Muscle layer of duodenum (tissue), 2 donors: ENCODE measurements around the gene KIF15.
"Not testable (repeated sequence)": the region's sequence is repeated elsewhere in the genome, so short reads cannot be mapped to it uniquely, and the experiment has no call there.

Source experiments
- H3K27ac ChIP-seq: one replicate; pipeline ENCODE4 v1.7.0; 2013; ENCODE audit warnings: mild to moderate bottlenecking, low read length
- H3K27me3 ChIP-seq: one replicate; pipeline ENCODE4 v1.7.0; 2013; ENCODE audit warnings: low read depth, mild to moderate bottlenecking, control low read depth, low read length
- H3K36me3 ChIP-seq, 2 donors: one replicate each; pipeline ENCODE4 v1.7.0; 2013; ENCODE audit warnings: low read length in 2 of 2, control low read depth in 1 of 2, mild to moderate bottlenecking in 1 of 2; ENCODE audit not compliant: insufficient read depth in 2 of 2, control insufficient read depth in 1 of 2
- H3K4me1 ChIP-seq, 2 donors: one replicate each; pipeline ENCODE4 v1.7.0; 2013; ENCODE audit warnings: low read length in 2 of 2, mild to moderate bottlenecking in 2 of 2, control low read depth in 1 of 2, moderate library complexity in 1 of 2; ENCODE audit not compliant: insufficient read depth in 2 of 2, control insufficient read depth in 1 of 2
- H3K4me3 ChIP-seq, 2 donors: one replicate each; pipeline ENCODE4 v1.7.0; 2013; ENCODE audit warnings: low read length in 2 of 2, low read depth in 1 of 2, mild to moderate bottlenecking in 1 of 2
- H3K9me3 ChIP-seq, 2 donors: one replicate each; pipeline ENCODE4 v1.7.0; 2013; ENCODE audit warnings: low read length in 2 of 2, control low read depth in 1 of 2, mild to moderate bottlenecking in 1 of 2; ENCODE audit not compliant: control insufficient read depth in 1 of 2
- donor health status: healthy.

KIF15 gene

DNA sequence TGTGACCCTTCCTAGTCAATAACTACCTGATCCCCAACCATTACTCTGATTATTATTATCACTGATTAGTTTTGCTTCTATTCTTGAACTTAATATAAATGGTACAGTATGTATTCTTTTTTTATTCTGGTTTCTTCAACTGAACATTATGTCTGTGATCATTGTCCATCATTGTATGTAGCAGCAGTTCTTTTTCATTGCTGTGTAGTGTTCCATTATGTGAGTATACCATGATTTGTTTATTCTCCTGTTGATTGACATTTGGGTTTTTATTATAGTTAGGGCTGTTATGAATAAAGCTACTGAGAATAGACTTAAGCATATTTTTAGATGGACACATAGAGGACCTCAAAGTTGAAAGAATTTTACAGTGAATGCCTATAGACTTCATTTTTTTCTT, 2.7 kb downstream of the KIF15 start:
- H3K9me3 ChIP-seq, result no peaks in the 10 kb centered on the region
- peaks cover 0 to 1% of the 10 kb centered on the region in 2 donors for H3K36me3 ChIP-seq
- no peak overlapping the region for H3K4me3 ChIP-seq
- H3K27ac ChIP-seq, result no peak overlapping the region
- no peaks in the 10 kb centered on the region for H3K27me3 ChIP-seq
- H3K4me1 ChIP-seq, result peaks cover 0 to 16% of the 10 kb centered on the region in 2 donors

DNA sequence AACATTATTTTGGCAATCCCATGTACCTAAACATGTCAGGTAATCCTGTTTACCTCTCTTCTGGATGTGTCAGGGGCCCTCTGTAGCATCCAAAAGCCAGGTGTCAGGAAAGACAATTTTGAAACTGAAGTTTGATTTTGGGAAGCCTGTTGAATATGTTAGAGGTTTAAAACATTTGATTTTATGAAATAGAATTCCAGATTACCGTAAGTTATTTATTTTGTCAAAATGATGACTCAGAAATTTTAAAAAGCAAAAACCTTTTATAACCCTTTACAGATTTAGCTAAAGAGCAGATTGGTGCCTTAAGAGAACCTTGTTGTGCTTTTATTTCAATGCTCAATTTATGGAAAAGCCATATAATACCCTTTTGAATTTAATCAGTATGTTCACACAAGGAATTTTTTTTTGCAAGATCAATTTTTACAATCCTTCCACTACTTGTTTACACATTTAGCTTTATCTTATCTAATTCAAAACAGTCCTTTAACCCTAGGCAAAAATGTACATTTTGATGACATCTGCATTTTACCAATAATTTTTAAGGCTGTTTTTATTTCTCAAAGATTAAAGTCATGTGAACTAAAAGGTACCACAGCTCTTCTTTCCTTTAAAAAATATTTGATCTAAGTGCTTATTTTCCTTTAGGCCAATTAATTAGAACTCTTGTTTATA, 10.0 kb downstream of the KIF15 start:
- Histone ChIP-seq H3K27ac (no peak overlapping the region), H3K4me3 (no peak overlapping the region), H3K4me1 (no peaks in the 10 kb centered on the region), H3K27me3 (no peaks in the 10 kb centered on the region), H3K36me3 (no peaks in the 10 kb centered on the region), H3K9me3 (peaks cover 4 to 9% of the 10 kb centered on the region in 2 donors)

DNA sequence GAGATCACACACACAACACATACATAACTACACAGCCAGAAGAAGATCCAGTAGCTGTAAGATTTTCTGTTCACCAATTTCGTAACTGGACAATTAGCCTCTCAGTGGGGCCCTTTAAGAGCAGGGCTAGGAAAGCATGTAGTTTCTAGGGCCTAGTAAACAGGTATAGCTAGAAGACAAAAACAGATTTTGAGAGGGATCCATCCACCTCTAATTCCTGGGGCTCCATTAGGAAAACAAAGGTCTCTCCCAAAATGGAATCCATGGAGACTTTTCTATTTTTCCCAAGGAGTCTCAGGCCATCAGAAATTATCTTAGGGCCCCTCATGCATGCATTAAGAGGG, 10.5 kb downstream of the KIF15 start:
- Histone ChIP-seq H3K4me3 (no peak overlapping the region), H3K27ac (no peak overlapping the region), H3K27me3 (no peaks in the 10 kb centered on the region), H3K4me1 (no peaks in the 10 kb centered on the region), H3K9me3 (peaks cover 4 to 9% of the 10 kb centered on the region in 2 donors), H3K36me3 (no peaks in the 10 kb centered on the region)

DNA sequence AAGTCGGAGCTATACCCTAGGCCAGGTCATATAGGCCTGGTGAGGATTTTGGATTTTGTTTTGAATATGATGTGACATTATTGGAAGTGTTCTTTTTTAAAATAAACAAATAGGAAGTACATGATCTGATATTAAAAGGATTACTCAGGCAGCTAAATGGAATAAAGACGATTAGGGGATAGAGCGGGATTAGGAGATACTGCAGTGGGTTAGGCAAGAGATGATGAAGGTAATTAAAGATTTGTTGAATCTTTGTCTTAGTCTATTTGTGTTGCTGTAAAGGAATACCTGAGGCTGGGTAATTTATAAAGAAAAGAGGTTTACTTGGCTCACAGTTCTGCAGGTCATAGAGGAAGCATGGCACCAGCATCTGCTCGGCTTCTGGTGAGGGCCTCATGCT, 21.3 kb downstream of the KIF15 start:
- Histone ChIP-seq H3K36me3 (no peaks in the 10 kb centered on the region), H3K4me1 (no peaks in the 10 kb centered on the region), H3K27ac (no peak overlapping the region), H3K9me3 (no peaks in the 10 kb centered on the region), H3K4me3 (no peak overlapping the region), H3K27me3 (no peaks in the 10 kb centered on the region)

DNA sequence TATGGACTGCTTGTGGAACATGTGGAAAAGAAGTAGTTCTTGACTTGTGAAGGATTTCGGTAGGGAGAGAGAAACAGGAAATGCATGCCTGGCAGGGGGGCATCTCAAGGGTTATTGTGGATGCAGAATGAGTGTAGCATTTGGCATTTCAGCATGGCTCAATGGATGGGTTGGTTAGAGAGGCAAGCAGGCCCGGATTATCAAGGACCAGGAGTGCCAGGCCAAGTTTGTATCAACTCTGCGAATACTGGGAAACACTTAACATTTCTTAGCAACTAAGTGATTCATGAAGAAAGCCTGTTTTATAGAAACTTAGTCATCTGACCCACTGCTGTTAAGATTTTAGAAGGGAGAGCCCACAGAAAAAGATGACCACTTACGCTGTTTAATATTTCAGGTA, 33.6 kb downstream of the KIF15 start:
- Histone ChIP-seq H3K36me3 (peaks cover 0 to 3% of the 10 kb centered on the region in 2 donors), H3K27ac (no peak overlapping the region), H3K4me1 (no peaks in the 10 kb centered on the region), H3K9me3 (no peaks in the 10 kb centered on the region), H3K27me3 (no peaks in the 10 kb centered on the region), H3K4me3 (no peak overlapping the region)

DNA sequence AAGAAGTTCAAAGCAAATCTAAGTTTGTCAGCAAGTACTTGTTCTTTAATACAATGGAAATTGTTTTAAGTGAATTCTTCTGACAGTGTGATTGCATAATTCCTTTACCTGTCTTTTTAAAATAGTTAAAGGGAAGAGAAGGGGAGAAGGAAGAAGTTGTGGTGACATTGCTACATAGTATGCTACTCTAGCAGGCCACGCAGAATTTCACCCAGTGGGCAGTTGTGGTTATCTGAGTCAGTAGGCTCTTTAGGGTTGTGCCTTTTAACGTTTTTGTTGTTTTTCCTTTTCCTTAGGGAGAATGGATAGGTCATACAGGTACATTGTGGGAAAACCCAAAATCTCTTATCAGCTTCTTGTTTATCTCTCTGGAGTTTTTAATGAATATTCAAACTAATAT, 40.4 kb downstream of the KIF15 start:
- Histone ChIP-seq H3K9me3 (no peaks in the 10 kb centered on the region), H3K4me3 (no peak overlapping the region), H3K27ac (no peak overlapping the region), H3K4me1 (no peaks in the 10 kb centered on the region), H3K27me3 (no peaks in the 10 kb centered on the region), H3K36me3 (peaks cover 0 to 3% of the 10 kb centered on the region in 2 donors)

DNA sequence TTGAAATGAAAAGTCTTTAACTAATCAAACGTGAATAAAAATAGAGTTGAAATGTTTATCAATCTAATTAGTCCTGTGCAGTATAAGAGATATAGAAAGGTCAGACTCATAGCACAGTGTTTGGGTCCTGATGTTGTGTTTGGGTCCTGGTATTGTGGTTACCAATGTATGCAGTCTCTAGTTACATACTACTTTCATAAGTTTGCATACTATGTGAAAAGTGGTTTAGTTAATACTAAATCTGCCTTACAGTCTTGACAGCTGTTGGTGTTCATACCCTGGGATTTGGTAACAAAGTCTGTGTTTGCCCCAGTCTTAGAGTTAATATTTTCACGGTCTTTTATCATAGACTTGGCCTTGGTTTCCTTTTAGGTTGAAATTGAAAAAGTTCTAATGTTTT, 41.7 kb downstream of the KIF15 start:
- H3K4me1 ChIP-seq, result no peaks in the 10 kb centered on the region
- no peaks in the 10 kb centered on the region for H3K36me3 ChIP-seq
- H3K27ac ChIP-seq, result no peak overlapping the region
- no peaks in the 10 kb centered on the region for H3K27me3 ChIP-seq
- no peak overlapping the region for H3K4me3 ChIP-seq
- H3K9me3 ChIP-seq, result no peaks in the 10 kb centered on the region

DNA sequence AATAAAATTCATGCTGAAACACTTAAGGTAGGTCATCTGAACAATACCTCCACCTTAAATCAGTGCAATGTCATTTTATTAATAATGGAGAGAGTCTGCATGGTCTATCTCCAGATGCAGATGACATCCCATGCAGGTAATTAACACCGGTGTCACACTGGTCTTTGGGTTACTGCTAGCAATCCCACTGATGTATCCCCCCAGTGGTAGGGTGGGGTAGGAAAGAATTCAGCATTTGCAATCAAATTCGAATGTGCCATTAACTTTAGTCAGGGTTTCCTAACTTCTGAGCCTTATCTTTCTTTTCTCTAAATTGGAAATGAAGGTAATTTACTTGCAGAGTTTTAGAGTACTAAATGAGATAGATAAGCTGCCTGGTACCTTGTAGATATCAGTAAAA, 44.4 kb downstream of the KIF15 start:
- no peak overlapping the region for H3K4me3 ChIP-seq
- no peaks in the 10 kb centered on the region for H3K27me3 ChIP-seq
- no peak overlapping the region for H3K27ac ChIP-seq
- no peaks in the 10 kb centered on the region for H3K36me3 ChIP-seq
- no peaks in the 10 kb centered on the region for H3K4me1 ChIP-seq
- H3K9me3 ChIP-seq, result no peaks in the 10 kb centered on the region

DNA sequence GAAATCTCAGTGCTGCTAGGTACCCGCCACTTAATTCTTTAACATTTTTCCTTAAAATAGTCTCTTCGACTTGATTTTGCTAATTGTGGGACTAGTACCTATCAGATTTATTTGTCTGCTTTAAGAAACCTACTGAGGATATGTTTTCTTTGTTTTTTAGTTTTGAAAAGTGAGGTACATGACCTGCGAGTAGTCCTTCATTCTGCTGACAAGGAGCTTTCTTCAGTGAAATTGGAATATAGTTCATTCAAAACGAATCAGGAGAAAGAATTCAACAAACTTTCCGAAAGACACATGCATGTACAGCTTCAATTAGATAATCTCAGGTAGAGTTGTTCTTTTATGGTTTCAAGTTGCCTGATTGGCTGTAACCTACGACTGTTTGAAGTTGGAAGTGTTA, 53.2 kb downstream of the KIF15 start:
- Histone ChIP-seq H3K27ac (no peak overlapping the region), H3K27me3 (no peaks in the 10 kb centered on the region), H3K9me3 (no peaks in the 10 kb centered on the region), H3K4me3 (no peak overlapping the region), H3K4me1 (no peaks in the 10 kb centered on the region), H3K36me3 (no peaks in the 10 kb centered on the region)

DNA sequence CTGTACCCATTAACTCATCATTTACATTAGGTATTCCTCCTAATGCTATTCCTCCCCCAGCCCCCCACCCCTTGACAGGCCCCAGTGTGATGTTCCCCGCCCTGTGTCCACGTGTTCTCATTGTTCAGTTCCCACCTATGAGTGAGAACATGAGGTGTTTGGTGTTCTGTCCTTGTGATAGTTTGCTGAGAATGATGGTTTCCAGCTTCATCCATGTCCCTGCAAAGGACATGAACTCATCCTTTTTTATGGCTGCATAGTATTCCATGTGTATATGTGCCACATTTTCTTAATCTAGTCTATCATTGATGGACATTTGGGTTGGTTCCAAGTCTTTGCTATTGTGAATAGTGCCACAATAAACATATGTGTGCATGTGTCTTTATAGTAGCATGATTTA, 54.7 kb downstream of the KIF15 start:
- not testable (repeated sequence) for H3K27ac ChIP-seq, H3K4me3 ChIP-seq, H3K27me3 ChIP-seq, H3K9me3 ChIP-seq, H3K36me3 ChIP-seq, H3K4me1 ChIP-seq

DNA sequence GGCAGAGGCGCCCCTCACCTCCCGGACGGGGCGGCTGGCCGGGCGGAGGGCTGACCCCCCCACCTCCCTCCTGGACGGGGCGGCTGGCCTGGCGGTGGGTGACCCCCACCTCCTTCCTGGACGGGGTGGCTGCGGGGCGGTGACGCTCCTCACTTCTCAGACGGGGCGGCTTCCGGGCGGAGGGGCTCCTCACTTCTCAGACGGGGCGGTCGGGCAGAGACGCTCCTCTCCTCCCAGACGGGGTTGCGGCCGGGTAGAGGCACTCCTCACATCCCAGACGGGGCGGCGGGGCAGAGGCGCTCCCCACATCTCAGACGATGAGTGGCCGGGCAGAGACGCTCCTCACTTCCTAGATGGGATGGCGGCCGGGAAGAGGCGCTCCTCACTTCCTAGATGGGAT, 59.6 kb downstream of the KIF15 start:
- H3K27me3 ChIP-seq, H3K4me1 ChIP-seq, H3K27ac ChIP-seq, H3K9me3 ChIP-seq, H3K36me3 ChIP-seq, H3K4me3 ChIP-seq: not testable (repeated sequence)

DNA sequence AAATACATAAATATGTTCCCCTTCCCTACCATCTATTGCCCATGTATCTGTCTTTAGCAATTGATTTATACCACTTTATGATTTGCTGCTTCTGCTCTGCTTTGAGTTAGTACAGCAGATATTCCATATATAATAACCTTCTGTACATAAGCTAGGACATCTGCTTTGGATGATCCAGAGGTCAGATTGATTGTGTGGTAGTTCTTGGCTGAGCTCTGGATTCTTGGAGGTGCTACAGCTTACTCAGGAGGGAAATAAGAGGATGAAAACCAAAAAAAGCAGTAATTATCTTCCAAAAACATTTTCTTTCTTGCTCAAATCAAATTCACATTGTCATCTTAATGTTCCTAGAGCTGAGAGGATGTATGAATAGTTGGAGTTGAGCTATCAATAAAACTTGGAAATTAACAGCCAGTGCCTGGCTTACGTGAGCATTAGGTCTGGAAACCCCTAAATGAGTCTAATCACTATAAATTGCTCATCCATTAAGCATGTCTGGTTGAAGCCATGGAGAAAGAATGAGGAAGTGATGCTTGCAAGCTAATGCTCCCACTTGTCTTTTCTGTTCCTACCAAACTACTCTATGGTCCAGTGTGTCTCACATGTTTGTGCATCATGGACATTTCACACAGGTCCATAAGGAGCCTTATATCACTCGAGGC, 63.8 kb downstream of the KIF15 start:
- H3K4me3 ChIP-seq, result no peak overlapping the region
- no peaks in the 10 kb centered on the region for H3K36me3 ChIP-seq
- no peak overlapping the region for H3K27ac ChIP-seq
- H3K9me3 ChIP-seq, result no peaks in the 10 kb centered on the region
- H3K27me3 ChIP-seq, result no peaks in the 10 kb centered on the region
- no peaks in the 10 kb centered on the region for H3K4me1 ChIP-seq
